ENCODE results near the gene PUM1.

Gene PUM1

DNA sequence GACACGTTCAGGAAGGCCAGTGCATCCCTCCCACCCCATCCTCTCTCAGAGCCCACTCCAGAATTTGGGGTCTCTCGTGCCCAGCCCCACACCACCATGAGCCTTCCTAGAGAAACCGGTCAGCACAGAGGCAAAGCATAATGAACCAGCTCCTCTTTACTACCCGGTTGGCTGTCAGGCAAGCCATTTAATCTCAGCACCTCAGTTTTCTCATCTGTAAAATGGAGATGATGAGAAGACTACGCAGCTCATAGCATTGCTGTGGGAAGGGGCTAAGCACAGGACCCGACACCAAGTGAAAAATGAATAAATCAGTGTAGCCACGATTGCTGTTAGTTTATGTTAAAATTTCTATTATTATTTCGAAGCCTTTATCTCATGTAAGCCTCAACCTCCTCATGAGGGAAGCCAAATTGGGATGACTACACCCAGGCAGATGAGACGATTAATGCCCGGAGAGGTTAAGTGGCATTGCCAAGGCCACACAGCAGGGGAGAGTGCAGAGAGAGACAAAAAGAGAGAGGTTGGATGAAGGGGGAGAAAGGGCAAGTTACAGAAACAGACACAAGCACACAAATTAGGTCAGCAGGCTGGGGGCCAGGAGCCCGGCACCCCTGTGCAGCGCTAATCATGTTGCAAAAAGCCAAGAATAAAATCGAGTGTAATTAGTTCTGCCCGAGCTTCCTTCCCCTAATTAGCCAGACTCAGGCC, 182.7 kb downstream of the PUM1 start:
- H3K36me3 ChIP-seq (ENCODE audit: control insufficient read depth, insufficient read depth, low read length), result no peaks in the 10 kb centered on the region
- no peak overlapping the region for H3K4me3 ChIP-seq (ENCODE audit: low read length)
- no peak overlapping the region for H3K9ac ChIP-seq (ENCODE audit: low read length)
- no peaks in the 10 kb centered on the region for H3K27me3 ChIP-seq (ENCODE audit: control insufficient read depth, insufficient read depth, low read length)
- peaks cover 20% of the 10 kb centered on the region for H3K4me1 ChIP-seq (ENCODE audit: control insufficient read depth, insufficient read depth, low read length)
- no peaks in the 10 kb centered on the region for H3K9me3 ChIP-seq (ENCODE audit: control insufficient read depth, low read length)

Data from mucosa of stomach (tissue), 1 donor.